HepG2 (cell line): ENCODE data around the gene ZNF225.

ENCODE experiments used
- CSRNP1 ChIP-seq: sonication (generic); formaldehyde crosslinking; IDR thresholded peaks from 2 replicates; pipeline ENCODE4 v1.8.1; 2023; ENCODE audit warnings: mild to moderate bottlenecking, missing genetic modification reagents
- SALL2 ChIP-seq: sonication (generic); formaldehyde crosslinking; IDR thresholded peaks from 2 replicates; pipeline ENCODE4 v1.8.1; 2023; ENCODE audit warnings: mild to moderate bottlenecking, missing genetic modification reagents, inconsistent platforms
- ZNF629 ChIP-seq: sonication (generic); formaldehyde crosslinking; conservative IDR thresholded peaks from 2 replicates; pipeline ENCODE4 v1.5.0; 2020; ENCODE audit warnings: missing genetic modification reagents
- ZNF737 ChIP-seq: sonication (generic); formaldehyde crosslinking; IDR thresholded peaks from 2 replicates; pipeline ENCODE4 v1.5.0; 2020; ENCODE audit warnings: missing genetic modification reagents, mild to moderate bottlenecking, borderline replicate concordance

GRCh38 chr19:44141191-44142058, 28.2 kb downstream of the ZNF225 start, which contains the start of gene ZNF234:
- TF ChIP-seq SALL2: no peak
- TF ChIP-seq ZNF737 (CRISPR knock-in tag): no peak
- TF ChIP-seq CSRNP1: no peak
- peak; percentile 99 for TF ChIP-seq ZNF629 (CRISPR knock-in tag)
